Kidney epithelial cell (primary cell): ENCODE results near the gene SCUBE1. TPM values are rescaled to one million over a fixed set of nuclear protein-coding genes. Genes with fewer than 3 reads are reported as not detected.
A peak's percentile ranks its signal among the peaks of the same experiment; 100 is the strongest.

Experiments
- DNase-seq: peaks from one replicate; pipeline ENCODE4 v3.0.0-alpha.2; 2010; ENCODE audit warnings: low read depth
- H3K27me3 ChIP-seq: 2 replicates; pipeline ENCODE4 v1.6.0; 2011; ENCODE audit warnings: low read length; ENCODE audit not compliant: control insufficient read depth, insufficient read depth
- H3K36me3 ChIP-seq: 2 replicates; pipeline ENCODE4 v1.5.1; 2011; ENCODE audit warnings: low read length; ENCODE audit not compliant: control insufficient read depth, insufficient read depth
- H3K4me3 ChIP-seq: 2 replicates; pipeline ENCODE4 v1.5.1; 2011; ENCODE audit warnings: low read depth, mild to moderate bottlenecking, control low read depth, low read length
- total RNA-seq: library from RNA; depleted of rRNA; stranded (reverse); fragments of >200 nt; gene quantifications from 2 replicates; pipeline ENCODE4 v1.2.3, GENCODE V29; 2015
- TF ChIP-seq, protein P1 (sequence below): IDR thresholded peaks from 2 replicates; pipeline ENCODE4 v1.5.1; 2011; ENCODE audit warnings: mild to moderate bottlenecking, moderate library complexity, low read length, control low read depth, inconsistent platforms; ENCODE audit not compliant: insufficient read depth, poor library complexity, severe bottlenecking

The SCUBE1 gene
- total RNA-seq, 1 donor from 2014 or later = 0.04 TPM

DNA sequence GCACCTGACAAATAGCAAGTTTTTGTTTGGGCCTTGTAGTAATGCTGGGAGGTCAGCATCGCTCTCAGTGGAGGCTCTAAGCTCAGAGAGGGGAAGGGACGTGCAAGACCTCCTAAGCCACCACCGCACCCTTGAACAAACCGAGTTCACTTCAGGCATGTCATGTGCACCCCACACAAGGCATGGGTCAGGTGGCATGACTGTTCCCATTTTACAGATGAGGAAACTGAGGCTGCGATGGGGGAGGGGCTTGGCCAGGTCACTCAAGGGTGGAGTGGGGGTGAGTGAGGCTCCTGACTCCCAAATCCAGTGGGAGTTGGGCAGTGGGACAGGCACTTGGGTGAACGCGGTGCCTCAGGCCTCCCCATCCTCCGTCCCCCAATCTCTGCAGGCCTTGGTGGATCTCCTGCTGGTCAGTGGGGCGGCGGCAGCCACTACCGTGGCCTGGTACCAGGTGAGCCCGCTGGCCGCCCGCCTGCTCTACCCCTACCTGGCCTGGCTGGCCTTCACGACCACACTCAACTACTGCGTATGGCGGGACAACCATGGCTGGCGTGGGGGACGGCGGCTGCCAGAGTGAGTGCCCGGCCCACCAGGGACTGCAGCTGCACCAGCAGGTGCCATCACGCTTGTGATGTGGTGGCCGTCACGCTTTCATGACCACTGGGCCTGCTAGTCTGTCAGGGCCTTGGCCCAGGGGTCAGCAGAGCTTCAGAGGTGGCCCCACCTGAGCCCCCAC lies 180.6 kb downstream of the SCUBE1 start:
- DNase-seq = no peak
- Histone ChIP-seq H3K27me3 (no peaks in the 10 kb centered on the region), H3K4me3 (no peak overlapping the region), H3K36me3 (no peaks in the 10 kb centered on the region)
- TF ChIP-seq, protein P1, sequence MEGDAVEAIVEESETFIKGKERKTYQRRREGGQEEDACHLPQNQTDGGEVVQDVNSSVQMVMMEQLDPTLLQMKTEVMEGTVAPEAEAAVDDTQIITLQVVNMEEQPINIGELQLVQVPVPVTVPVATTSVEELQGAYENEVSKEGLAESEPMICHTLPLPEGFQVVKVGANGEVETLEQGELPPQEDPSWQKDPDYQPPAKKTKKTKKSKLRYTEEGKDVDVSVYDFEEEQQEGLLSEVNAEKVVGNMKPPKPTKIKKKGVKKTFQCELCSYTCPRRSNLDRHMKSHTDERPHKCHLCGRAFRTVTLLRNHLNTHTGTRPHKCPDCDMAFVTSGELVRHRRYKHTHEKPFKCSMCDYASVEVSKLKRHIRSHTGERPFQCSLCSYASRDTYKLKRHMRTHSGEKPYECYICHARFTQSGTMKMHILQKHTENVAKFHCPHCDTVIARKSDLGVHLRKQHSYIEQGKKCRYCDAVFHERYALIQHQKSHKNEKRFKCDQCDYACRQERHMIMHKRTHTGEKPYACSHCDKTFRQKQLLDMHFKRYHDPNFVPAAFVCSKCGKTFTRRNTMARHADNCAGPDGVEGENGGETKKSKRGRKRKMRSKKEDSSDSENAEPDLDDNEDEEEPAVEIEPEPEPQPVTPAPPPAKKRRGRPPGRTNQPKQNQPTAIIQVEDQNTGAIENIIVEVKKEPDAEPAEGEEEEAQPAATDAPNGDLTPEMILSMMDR = no peak

DNA sequence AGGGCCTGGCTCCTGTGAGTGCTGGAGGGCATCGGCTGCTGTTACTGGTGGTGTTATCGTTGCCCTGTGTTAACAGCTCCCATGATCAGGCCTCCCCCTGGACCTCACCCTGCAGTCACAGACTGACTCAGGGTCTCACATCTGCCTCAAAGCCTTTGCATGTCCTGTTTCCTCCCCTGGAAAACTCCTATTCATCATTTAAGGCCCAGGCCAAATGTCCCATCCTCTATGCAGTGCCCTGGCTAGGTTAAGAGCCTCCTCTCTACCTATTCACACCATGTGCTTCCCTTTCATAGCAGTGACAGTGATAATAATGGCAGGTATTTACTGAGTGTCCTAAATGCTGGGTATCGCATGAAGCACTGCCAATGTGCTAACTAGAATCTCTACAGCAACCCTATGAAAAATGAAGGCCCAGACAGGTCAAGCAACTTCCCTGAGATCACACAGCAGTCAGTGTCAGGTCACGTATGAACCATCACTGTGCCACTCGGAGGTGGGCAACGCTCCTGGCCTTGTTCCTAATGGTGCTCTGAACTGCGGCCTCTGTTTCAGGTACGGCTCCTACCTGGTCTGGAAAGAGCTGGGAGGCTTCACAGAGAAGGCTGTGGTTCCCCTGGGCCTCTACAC lies 182.6 kb downstream of the SCUBE1 start:
- Histone ChIP-seq H3K4me3 (no peak overlapping the region), H3K27me3 (no peaks in the 10 kb centered on the region), H3K36me3 (no peaks in the 10 kb centered on the region)
- TF ChIP-seq, protein P1 = no peak
- DNase-seq = no peak

DNA sequence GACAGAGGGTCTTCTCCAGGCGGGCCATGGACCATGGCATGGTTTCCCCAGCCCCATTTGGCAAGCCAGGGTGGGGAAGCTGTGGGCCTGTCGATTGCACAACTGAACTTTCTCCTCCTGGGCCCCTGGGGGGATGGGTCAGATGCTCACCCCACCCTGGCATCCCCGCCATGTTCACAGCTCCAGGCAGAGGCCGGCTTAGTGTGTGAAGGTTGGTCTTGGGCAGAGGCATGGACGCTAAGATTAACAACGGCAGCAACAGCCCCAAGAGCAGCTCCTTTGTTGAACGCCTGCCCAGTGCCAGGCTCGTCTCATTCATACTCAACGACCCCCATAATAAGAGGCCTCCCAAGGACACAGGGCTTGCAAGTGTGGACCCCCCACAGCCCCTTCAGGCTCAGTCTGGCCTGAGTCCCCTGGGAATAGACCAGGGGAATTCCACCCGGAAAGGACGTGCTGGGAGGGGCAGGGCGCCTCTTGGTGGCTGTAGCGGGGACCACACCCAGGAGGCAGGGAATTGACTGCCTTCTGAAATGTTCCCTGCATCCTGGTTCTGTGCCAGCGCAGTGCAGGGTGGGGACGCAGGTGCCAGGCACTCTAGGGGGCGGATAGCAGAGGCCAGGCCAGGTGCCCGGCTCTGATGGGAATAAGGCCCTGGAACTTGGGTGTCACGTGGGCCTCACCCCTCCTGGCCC lies 183.5 kb downstream of the SCUBE1 start:
- TF ChIP-seq, protein P1 = peak; percentile 24
- no peaks in the 10 kb centered on the region for H3K36me3 ChIP-seq
- no peaks in the 10 kb centered on the region for H3K27me3 ChIP-seq
- no peak for DNase-seq
- H3K4me3 ChIP-seq = no peak overlapping the region

DNA sequence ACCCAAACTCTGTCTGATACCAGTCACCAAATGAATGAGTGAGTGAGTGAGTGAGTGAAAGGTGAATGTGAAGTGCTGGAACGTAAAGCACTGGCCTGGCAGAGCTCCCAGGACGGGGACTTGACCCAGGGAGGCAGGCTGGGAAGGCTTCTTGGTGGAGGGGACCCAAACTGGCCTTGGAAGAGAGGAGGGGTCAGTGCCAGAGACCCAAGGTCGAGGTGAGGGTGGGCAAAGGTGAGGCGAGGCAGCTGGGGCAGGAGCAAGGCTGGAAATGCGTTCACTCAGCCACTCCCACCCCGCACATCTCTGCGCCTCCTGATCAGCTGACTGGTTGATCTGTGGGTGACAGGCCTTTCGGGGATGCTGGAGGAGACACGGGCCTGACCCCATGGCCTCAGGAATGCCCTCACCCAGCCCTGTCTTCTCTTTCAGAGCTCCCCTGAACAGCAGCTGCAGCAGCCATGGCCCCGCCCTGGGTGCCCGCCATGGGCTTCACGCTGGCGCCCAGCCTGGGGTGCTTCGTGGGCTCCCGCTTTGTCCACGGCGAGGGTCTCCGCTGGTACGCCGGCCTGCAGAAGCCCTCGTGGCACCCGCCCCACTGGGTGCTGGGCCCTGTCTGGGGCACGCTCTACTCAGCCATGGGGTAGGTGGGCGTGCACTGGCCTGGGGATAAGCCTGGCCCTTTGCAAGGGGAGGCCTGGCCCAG lies 184.2 kb downstream of the SCUBE1 start:
- DNase-seq = no peak
- TF ChIP-seq, protein P1 = no peak
- H3K27me3 ChIP-seq = no peaks in the 10 kb centered on the region
- H3K4me3 ChIP-seq = no peak overlapping the region
- no peaks in the 10 kb centered on the region for H3K36me3 ChIP-seq

DNA sequence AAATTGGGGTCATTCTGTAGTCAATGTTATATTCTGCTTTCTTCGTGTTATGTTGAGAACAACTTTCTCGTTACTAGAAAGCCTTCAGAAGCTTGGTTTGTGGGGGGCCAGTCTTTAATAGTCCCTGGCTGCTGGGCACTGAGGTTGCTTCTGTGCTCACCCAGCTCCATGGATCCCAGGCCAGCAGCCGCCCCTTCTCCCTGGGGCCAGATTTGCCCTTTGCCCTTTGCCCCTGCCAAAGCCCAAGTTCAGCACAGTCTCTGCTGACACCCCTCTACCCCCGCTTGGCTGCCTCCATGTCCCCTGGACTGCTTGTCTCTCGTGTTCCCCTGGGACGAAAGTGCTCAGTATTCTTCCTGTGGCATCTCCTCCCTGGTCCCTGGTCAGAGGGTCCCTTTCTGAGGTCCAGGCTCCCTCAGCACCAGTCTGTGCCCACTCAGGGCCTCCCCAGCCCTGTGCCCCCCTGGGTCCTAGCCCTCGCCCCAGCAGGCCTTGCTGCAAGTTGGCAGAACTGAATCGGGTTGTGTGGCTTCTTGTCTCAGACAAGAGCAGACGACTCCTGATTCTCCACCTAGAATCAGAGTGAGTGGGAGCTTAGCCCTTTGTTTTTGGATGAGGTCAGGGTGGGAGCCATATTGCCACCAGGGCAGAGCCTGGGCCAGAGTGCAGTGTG lies 185.2 kb downstream of the SCUBE1 start:
- H3K4me3 ChIP-seq = no peak overlapping the region
- no peaks in the 10 kb centered on the region for H3K27me3 ChIP-seq
- no peak for DNase-seq
- TF ChIP-seq, protein P1 = no peak
- H3K36me3 ChIP-seq = no peaks in the 10 kb centered on the region
